NCI-H1105 treated with DMSO at 0.1 percent for 48 hours (cell line): ENCODE results near the gene RNASE9.
"Not testable (repeated sequence)": the region's sequence is repeated elsewhere in the genome, so short reads cannot be mapped to it uniquely, and the experiment has no call there.

ENCODE experiments used
- DNase-seq: peaks from one replicate; lab custom pipeline; 2025; lab: John Stamatoyannopoulos, UW

The RNASE9 gene

GRCh38 chr14:20572382-20572990 is 11.6 kb upstream of the RNASE9 start:
- DNase-seq: not testable (repeated sequence)

- not testable (repeated sequence) for DNase-seq
Observed at GRCh38 chr14:20570720-20571119, 9.9 kb upstream of the RNASE9 start.

DNA sequence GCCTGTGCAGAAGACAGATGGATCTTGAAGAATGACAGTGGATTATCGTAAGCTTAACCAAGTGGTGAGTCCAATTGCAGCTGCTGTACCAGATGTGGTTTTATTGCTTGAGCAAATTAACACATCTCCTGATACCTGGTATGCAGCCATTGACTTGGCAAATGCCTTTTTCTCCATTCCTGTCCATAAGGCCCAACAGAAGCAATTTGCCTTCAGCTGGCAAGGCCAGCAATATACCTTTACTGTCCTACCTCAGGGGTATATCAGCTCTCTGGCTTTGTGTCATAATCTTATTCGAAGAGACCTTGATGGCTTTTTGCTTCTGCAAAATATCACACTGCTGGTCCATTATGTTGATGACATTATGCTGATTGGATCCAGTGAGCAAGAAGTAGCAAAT is 9.0 kb upstream of the RNASE9 start:
- DNase-seq: not testable (repeated sequence)

GRCh38 chr14:20569066-20569465 is 8.2 kb upstream of the RNASE9 start:
- no peak for DNase-seq

DNA sequence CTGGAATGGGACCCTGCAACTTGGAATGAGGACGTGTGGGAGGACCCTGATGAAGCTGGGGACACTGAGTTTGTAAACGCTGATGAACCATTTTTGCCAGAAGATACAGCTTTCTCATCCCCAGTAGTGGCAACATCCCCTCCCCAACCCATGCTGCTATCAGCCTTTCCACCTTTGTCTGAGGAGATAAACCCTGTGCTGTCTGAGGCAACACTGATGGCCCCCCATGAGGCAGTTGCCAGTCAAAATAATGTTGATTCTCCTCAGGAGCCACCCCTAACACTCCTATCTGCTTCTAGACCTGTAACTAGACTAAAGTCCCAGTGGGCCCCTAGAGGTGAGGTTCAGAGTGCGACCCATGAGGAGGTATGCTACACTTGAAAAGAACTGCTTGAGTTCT is 7.5 kb upstream of the RNASE9 start:
- no peak for DNase-seq

- DNase-seq: not testable (repeated sequence)
Observed at GRCh38 chr14:20567199-20567598, 6.4 kb upstream of the RNASE9 start.

GRCh38 chr14:20564501-20564997 is 3.7 kb upstream of the RNASE9 start:
- no peak for DNase-seq

- no peak for DNase-seq
Observed at GRCh38 chr14:20563971-20564370, 3.1 kb upstream of the RNASE9 start.

- no peak for DNase-seq
Observed at GRCh38 chr14:20559461-20559904, 1.4 kb downstream of the RNASE9 start.

DNA sequence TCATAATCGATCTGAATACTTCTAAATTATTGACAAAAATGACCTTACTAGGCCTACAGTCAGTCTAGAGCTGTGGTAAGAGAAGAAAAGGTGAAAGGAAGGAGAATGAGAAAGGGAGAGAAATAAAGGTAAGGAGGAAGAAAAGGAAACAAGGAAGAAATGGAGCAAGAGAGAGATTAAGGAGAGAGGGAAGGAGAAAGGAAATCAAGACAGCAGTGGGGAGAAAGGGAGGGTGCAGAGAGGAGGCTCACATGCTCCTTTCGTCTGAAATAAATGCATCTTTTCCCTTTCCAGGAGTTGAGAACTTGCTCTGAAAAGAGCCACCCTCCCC is 3.7 kb downstream of the RNASE9 start:
- DNase-seq: no peak

DNA sequence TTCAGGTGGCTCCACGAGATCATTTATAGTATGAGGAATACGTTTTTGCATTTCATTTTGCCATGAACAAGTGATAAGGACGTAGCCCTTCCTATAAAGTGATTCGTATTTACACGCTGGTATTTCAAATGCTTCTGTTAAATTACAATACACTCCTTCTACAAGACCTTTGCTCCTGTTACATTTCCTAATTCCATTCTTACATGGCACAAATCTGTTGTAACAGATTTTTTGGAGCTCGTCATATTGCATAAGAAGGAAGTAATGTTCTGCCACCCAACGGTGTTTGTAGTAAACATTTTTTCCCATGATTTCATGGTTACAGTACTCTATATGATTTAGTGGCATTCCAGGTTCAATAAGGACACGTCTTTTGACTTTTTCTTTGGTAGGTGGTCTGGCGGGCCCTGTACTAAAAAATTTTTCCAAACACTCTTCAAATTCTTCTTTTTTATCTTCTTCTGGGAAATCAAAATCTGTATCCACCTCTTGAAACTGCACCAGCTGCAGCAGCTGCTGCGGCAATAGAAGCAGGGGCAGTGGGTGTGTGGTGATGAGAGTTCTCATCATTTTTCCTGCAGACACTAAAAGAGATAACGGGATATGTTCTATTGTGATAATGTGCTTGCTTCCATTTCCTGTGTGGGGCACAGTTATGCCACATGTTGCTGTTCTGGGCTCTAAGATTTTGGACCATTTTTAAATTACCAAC is 4.2 kb downstream of the RNASE9 start:
- no peak for DNase-seq

DNA sequence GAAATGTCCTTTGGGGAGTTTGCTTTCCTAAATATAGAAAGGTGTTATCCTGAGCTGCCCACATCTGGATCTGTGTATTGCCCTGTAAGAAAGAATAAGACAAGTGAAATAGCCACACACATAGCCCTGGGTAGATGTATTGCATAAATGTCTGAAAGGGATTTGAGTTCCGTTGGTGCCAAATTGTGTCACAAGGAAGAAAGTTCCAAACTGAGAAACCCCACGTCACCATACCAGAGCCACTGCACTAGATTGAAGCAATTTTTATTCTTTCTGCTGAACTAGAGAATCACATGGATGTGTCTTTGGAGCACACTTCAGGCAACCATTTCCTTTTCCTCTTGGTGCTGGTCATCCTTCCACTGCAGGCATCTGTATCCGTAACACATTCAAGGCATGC is 5.0 kb downstream of the RNASE9 start:
- no peak for DNase-seq

GRCh38 chr14:20553024-20553423 is 7.8 kb downstream of the RNASE9 start:
- DNase-seq: no peak

DNA sequence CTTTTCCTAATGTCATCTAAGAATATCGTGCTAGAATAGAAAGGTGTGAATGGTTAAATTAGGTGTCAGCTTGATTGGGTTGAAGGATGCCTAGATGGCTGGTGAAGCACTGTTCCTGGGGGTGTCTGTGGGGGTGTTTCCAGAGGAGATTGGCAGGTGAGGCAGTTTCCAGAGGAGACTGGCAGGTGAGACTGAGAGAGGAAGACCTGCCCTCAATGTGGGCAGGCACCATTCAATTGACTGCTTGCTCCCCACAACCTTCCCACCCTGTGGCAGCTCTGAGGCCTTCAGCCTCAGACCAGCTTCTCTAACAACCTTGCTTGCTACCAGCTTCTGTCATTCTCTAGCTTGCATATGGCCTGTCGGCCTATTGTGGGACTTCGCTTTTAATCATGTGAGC is 9.2 kb downstream of the RNASE9 start:
- no peak for DNase-seq

DNA sequence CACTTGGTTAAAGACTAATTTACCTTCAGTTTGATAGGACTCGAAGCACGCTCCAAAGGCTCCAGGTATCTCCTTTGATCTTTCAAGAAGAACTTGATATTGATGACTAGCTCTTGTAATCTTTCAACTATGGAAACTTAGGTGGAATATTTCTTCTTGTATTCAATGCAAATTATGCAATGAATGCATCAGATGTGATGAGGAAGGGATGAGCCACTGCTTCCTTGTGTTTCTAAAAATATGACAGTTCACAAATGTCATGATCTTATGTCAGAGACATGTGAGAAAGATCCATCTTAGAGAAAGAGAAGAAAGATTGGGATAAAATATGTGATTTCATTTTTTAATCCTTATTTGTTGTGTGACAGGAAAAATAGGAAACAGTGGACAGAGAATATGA is 9.9 kb downstream of the RNASE9 start:
- no peak for DNase-seq

DNA sequence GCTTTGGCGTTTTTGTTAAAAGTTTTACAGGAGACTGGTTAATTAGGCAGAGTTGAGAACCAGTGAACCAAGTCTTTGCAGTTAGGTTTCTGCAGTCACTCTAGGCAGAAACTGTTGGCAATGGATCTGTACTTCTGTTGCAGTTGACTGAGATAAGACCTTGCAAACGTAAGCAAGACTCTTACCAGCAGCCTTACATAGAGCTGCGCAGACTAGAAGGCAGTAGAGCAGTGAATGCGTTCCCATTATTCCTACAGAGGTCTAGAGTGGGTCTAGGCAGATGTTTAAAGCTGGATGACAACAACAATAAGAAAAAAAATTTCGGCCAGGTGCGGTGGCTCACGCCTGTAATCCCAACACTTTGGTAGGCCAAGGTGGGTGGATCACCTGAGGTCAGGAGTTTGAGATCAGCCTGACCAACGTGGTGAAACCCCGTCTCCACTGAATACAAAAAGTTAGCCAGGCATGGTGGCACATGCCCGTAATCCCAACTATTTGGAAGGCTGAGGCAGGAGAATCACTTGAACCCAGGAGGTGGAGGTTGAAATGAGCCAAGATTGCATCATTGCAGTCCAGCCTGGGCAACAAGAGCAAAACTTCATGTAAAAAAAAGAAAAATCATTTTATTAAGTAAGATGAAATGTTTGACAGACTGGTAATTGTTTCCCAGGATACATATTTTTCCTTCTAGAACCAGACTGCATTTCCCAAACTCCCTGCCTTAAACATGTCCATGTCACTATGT is 12.3 kb downstream of the RNASE9 start:
- DNase-seq: no peak

DNA sequence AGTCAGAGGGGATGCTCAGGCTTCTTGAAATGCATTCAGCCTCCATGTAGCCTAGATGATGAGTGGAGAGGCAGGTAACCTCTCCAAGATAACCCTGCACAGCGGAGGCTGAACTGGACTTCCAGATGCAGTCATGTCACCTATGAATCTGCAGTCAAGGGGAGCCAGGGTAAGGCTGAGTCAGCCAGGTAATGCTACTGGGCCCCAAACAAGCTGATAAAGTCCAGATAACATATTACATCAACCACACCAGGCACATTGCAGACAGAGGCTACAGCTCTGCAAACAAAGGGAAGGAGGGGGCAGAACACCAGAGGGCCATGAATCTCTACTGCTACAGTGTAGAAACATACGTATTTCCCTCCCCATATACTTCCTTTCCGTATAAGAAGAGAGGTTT is 14.0 kb downstream of the RNASE9 start:
- DNase-seq: no peak

DNA sequence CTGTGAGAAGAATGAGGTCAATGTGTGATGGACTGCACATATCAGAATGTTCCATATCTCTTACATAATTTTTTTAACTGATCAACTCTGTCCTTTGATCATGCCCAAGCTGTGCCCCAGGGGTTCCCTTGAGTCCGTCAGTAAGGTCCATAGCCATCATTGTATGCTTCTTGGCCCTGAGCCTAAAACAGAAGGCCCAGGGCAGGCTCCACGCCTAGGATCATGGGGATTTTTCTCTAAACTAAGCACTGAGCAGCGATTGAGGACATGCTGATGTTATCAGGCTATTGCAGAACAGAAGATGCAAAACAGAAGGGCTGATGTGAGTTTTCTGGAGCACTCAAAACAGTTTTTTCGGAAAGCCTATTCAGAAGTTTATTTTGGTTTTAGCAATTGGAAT is 20.9 kb downstream of the RNASE9 start:
- DNase-seq: no peak

GRCh38 chr14:20530771-20531571 is 29.9 kb downstream of the RNASE9 start:
- DNase-seq: peak; percentile 74

GRCh38 chr14:20529806-20530205 is 31.0 kb downstream of the RNASE9 start:
- no peak for DNase-seq

- no peak for DNase-seq
Observed at GRCh38 chr14:20524027-20524426, 36.8 kb downstream of the RNASE9 start.

- no peak for DNase-seq
Observed at GRCh38 chr14:20522332-20522731, 38.5 kb downstream of the RNASE9 start.
